ENCODE data around the gene ITGA3. TPM values are rescaled to one million over a fixed set of nuclear protein-coding genes. Genes with fewer than 3 reads are reported as not detected.

Gene ITGA3
- total and polyA plus RNA-seq, 2 of the 13 experiments (the other 11 are each of a cell fraction or from before 2014, with no cell fraction given): 0.48 to 0.69 TPM

- no peaks in the 10 kb centered on the region; a peak in 1 of 5 replicates for H3K27me3 ChIP-seq (ENCODE audit: control insufficient read depth in 1 of 2, insufficient read depth in 2 of 2, low read length in 2 of 2)
- H3K4me2 ChIP-seq (ENCODE audit: low read depth, low read length): no peak overlapping the region
- H2AFZ ChIP-seq (ENCODE audit: low read length): no peak overlapping the region
- BruUV-seq (replicated peaks): no TSS peak
- ATAC-seq: no peak
- intact Hi-C loops (cut with micrococcal nuclease; ENCODE audit: unreplicated experiment): no loop called here
- no peak overlapping the region for H3K9ac ChIP-seq (ENCODE audit: insufficient read depth, low read depth, low read length)
- peaks cover 5% of the 10 kb centered on the region; the same call in 1 of the 2 replicates for H4K20me1 ChIP-seq (ENCODE audit: insufficient read depth, low read length)
- no peak for DNase-seq (ENCODE audit: low spot score)
- no peaks in the 10 kb centered on the region for H3K9me3 ChIP-seq (ENCODE audit: low read length)
- H3K27ac ChIP-seq (ENCODE audit: extremely low read length, insufficient read depth, low read length): no peak overlapping the region
- H3K4me3 ChIP-seq (replicated peaks in 1 of 3; ENCODE audit: insufficient read depth in 1 of 3, low read depth in 2 of 3, low read length in 3 of 3): no peak overlapping the region
- 98% methylated on average over 15 of the region's 16 CpGs for whole genome bisulfite sequencing (ENCODE audit: low lambda C conversion rate)
- no peaks in the 10 kb centered on the region for H3K79me2 ChIP-seq (ENCODE audit: insufficient read depth, low read length)
- H3K4me1 ChIP-seq (ENCODE audit: insufficient read depth, low read length): peaks cover 46% of the 10 kb centered on the region
- CTCF ChIA-PET (ENCODE audit: low intra/inter-chr PET ratio, low total read pairs): no interaction called here
- POLR2A ChIA-PET: no interaction called here
- FAIRE-seq: no peak
- peaks cover 29 to 37% of the 10 kb centered on the region in 2 experiments; a peak in 4 of 5 replicates for H3K36me3 ChIP-seq (replicated peaks in 1 of 2; ENCODE audit: control insufficient read depth in 1 of 2, insufficient read depth in 2 of 2, low read length in 2 of 2)
- in situ Hi-C loops (cut with HindIII; ENCODE audit: extremely low pct_ligation_motif_present, low pct_unique_long_range_greater_than_20kb): no loop called here
- TF ChIP-seq ZNF343 (CRISPR knock-in tag; IDR thresholded peaks at IDR 0.05): no peak
- no peak for TF ChIP-seq KIAA2018 (CRISPR knock-in tag; IDR thresholded peaks at IDR 0.05; ENCODE audit: borderline replicate concordance)
- TF ChIP-seq ZNF652 (CRISPR knock-in tag; IDR thresholded peaks at IDR 0.05; ENCODE audit: borderline replicate concordance, low read depth): no peak
- no peak for TF ChIP-seq ZNF292 (CRISPR knock-in tag; IDR thresholded peaks at IDR 0.05; ENCODE audit: borderline replicate concordance, low read depth)
- no peak for TF ChIP-seq MTF2 (CRISPR knock-in tag; IDR thresholded peaks at IDR 0.05; ENCODE audit: borderline replicate concordance)
- TF ChIP-seq ZNF800 (CRISPR knock-in tag; IDR thresholded peaks at IDR 0.05): no peak
- TF ChIP-seq YY1 (IDR thresholded peaks at IDR 0.05; ENCODE audit: insufficient read depth, insufficient replicate concordance, low read depth, low read length): no peak
- no peak for TF ChIP-seq ZNF543 (CRISPR knock-in tag; IDR thresholded peaks at IDR 0.05)
- no peak for TF ChIP-seq ELK4 (CRISPR knock-in tag; IDR thresholded peaks at IDR 0.05; ENCODE audit: borderline replicate concordance)
- TF ChIP-seq ZNF260 (CRISPR knock-in tag; IDR thresholded peaks at IDR 0.05; ENCODE audit: borderline replicate concordance, low read depth): no peak
- TF ChIP-seq KLF11 (CRISPR knock-in tag; IDR thresholded peaks at IDR 0.05): no peak
Measured at GRCh38 chr17:50135316-50136095, 79.6 kb downstream of the ITGA3 start.
